ENCODE results near the gene C19orf85.

Gene C19orf85

GRCh38 chr19:55476100-55476775, 11.7 kb upstream of the C19orf85 start, which contains the start of gene ZNF628:
Gene ZNF628, plus strand, starts transcription at chr19:55476617. Its CDS starts 3,294 bp downstream, at chr19:55479911.
- Histone ChIP-seq H2BK15ac (replicated peaks; ENCODE audit: low read depth) (no peak within 1 kb of the TSS), H3K4me1 (ENCODE audit: control insufficient read depth, low read depth, low read length) (peaks cover 2% of the 10 kb centered on the region), H3K27ac (ENCODE audit: low read depth, low read length) (peak within 1 kb of the TSS; percentile 76), H2BK5ac (ENCODE audit: low read length) (no peak within 1 kb of the TSS), H2AK5ac (ENCODE audit: low read length) (no peak within 1 kb of the TSS), H3K9ac (ENCODE audit: low read length) (peak within 1 kb of the TSS; percentile 84), H4K5ac (ENCODE audit: low read length) (peak within 1 kb of the TSS; percentile 84), H2BK120ac (ENCODE audit: low read depth, low read length) (peak within 1 kb of the TSS; percentile 86), H3K79me2 (ENCODE audit: control insufficient read depth, insufficient read depth, low read length) (peaks cover 2% of the 10 kb centered on the region), H3K27me3 (ENCODE audit: insufficient read depth, low read length, poor library complexity) (no peaks in the 10 kb centered on the region), H3K18ac (ENCODE audit: low read length) (peak within 1 kb of the TSS; percentile 95), H3K79me1 (ENCODE audit: low read length) (peaks cover 9% of the 10 kb centered on the region), H3K56ac (ENCODE audit: low read length) (peak within 1 kb of the TSS; percentile 90), H3K4me2 (ENCODE audit: low read length) (peak within 1 kb of the TSS; percentile 75), H3K4ac (ENCODE audit: low read depth, low read length) (peak within 1 kb of the TSS; percentile 57), H3K4me3 (ENCODE audit: low read length) (peak within 1 kb of the TSS; percentile 86), H4K8ac (ENCODE audit: low read depth, low read length) (peak within 1 kb of the TSS; percentile 98), H3K36me3 (ENCODE audit: control insufficient read depth, insufficient read depth, low read length) (no peaks in the 10 kb centered on the region), H3K23ac (ENCODE audit: low read length) (no peak within 1 kb of the TSS)
- WGBS (ENCODE audit: extremely low coverage, insufficient coverage, low lambda C conversion rate): no CpG with 5 or more reads among the region's 61 CpGs
- DNase-seq: peak; percentile 99

GRCh38 chr19:55474269-55475265, 10.0 kb upstream of the C19orf85 start:
- no peaks in the 10 kb centered on the region for H3K36me3 ChIP-seq (ENCODE audit: control insufficient read depth, insufficient read depth, low read length)
- no peak overlapping the region for H3K4ac ChIP-seq (ENCODE audit: low read depth, low read length)
- H3K27me3 ChIP-seq (ENCODE audit: insufficient read depth, low read length, poor library complexity): no peaks in the 10 kb centered on the region
- H3K79me1 ChIP-seq (ENCODE audit: low read length): peaks cover 7% of the 10 kb centered on the region
- DNase-seq: peak; percentile 21
- no peak overlapping the region for H4K5ac ChIP-seq (ENCODE audit: low read length)
- no peak overlapping the region for H2BK15ac ChIP-seq (replicated peaks; ENCODE audit: low read depth)
- H3K18ac ChIP-seq (ENCODE audit: low read length): no peak overlapping the region
- no CpG with 5 or more reads among the region's 19 CpGs for WGBS (ENCODE audit: extremely low coverage, insufficient coverage, low lambda C conversion rate)
- H3K23ac ChIP-seq (ENCODE audit: low read length): no peak overlapping the region
- H2BK5ac ChIP-seq (ENCODE audit: low read length): no peak overlapping the region
- peak overlapping the region; percentile 59 for H2AK5ac ChIP-seq (ENCODE audit: low read length)
- H3K4me1 ChIP-seq (ENCODE audit: control insufficient read depth, low read depth, low read length): peaks cover 2% of the 10 kb centered on the region
- H3K4me3 ChIP-seq (ENCODE audit: low read length): no peak overlapping the region
- peak overlapping the region; percentile 5 for H3K56ac ChIP-seq (ENCODE audit: low read length)
- H3K4me2 ChIP-seq (ENCODE audit: low read length): no peak overlapping the region
- no peak overlapping the region for H3K27ac ChIP-seq (ENCODE audit: low read depth, low read length)
- H4K8ac ChIP-seq (ENCODE audit: low read depth, low read length): no peak overlapping the region
- H3K79me2 ChIP-seq (ENCODE audit: control insufficient read depth, insufficient read depth, low read length): peaks cover 2% of the 10 kb centered on the region
- H3K9ac ChIP-seq (ENCODE audit: low read length): no peak overlapping the region
- H2BK120ac ChIP-seq (ENCODE audit: low read depth, low read length): no peak overlapping the region

- no peak overlapping the region for H3K27ac ChIP-seq (ENCODE audit: low read depth, low read length)
Measured at GRCh38 chr19:55473225-55474012, 8.9 kb upstream of the C19orf85 start.

GRCh38 chr19:55472463-55472862, 7.9 kb upstream of the C19orf85 start:
- Histone ChIP-seq H2BK15ac (replicated peaks; ENCODE audit: low read depth) (no peak overlapping the region), H2AK5ac (ENCODE audit: low read length) (no peak overlapping the region), H3K27ac (ENCODE audit: low read depth, low read length) (no peak overlapping the region), H3K27me3 (ENCODE audit: insufficient read depth, low read length, poor library complexity) (no peaks in the 10 kb centered on the region), H3K4me3 (ENCODE audit: low read length) (no peak overlapping the region), H4K5ac (ENCODE audit: low read length) (no peak overlapping the region), H2BK120ac (ENCODE audit: low read depth, low read length) (no peak overlapping the region), H3K79me2 (ENCODE audit: control insufficient read depth, insufficient read depth, low read length) (no peaks in the 10 kb centered on the region), H3K79me1 (ENCODE audit: low read length) (no peaks in the 10 kb centered on the region), H3K4me2 (ENCODE audit: low read length) (no peak overlapping the region), H3K23ac (ENCODE audit: low read length) (no peak overlapping the region), H3K4me1 (ENCODE audit: control insufficient read depth, low read depth, low read length) (no peaks in the 10 kb centered on the region), H3K4ac (ENCODE audit: low read depth, low read length) (no peak overlapping the region), H3K56ac (ENCODE audit: low read length) (no peak overlapping the region), H4K8ac (ENCODE audit: low read depth, low read length) (no peak overlapping the region), H3K36me3 (ENCODE audit: control insufficient read depth, insufficient read depth, low read length) (no peaks in the 10 kb centered on the region), H2BK5ac (ENCODE audit: low read length) (no peak overlapping the region), H3K9ac (ENCODE audit: low read length) (no peak overlapping the region), H3K18ac (ENCODE audit: low read length) (no peak overlapping the region)
- no CpG with 5 or more reads among the region's 8 CpGs for WGBS (ENCODE audit: extremely low coverage, insufficient coverage, low lambda C conversion rate)
- peak; percentile 51 for DNase-seq

More at GRCh38 chr19:55473225-55474012, 8.9 kb upstream of the C19orf85 start:
- no peaks in the 10 kb centered on the region for H3K36me3 ChIP-seq (ENCODE audit: control insufficient read depth, insufficient read depth, low read length)
- H3K9ac ChIP-seq (ENCODE audit: low read length): no peak overlapping the region
- H3K4ac ChIP-seq (ENCODE audit: low read depth, low read length): no peak overlapping the region
- no peak overlapping the region for H3K4me2 ChIP-seq (ENCODE audit: low read length)
- WGBS (ENCODE audit: extremely low coverage, insufficient coverage, low lambda C conversion rate): no CpG with 5 or more reads among the region's 16 CpGs
- no peak overlapping the region for H2BK5ac ChIP-seq (ENCODE audit: low read length)
- no peak overlapping the region for H4K5ac ChIP-seq (ENCODE audit: low read length)
- H2AK5ac ChIP-seq (ENCODE audit: low read length): no peak overlapping the region
- H3K18ac ChIP-seq (ENCODE audit: low read length): no peak overlapping the region
- no peaks in the 10 kb centered on the region for H3K27me3 ChIP-seq (ENCODE audit: insufficient read depth, low read length, poor library complexity)
- H3K56ac ChIP-seq (ENCODE audit: low read length): peak overlapping the region; percentile 17
- no peak overlapping the region for H3K4me3 ChIP-seq (ENCODE audit: low read length)
- H4K8ac ChIP-seq (ENCODE audit: low read depth, low read length): no peak overlapping the region
- H3K79me2 ChIP-seq (ENCODE audit: control insufficient read depth, insufficient read depth, low read length): peaks cover 2% of the 10 kb centered on the region
- no peak overlapping the region for H2BK120ac ChIP-seq (ENCODE audit: low read depth, low read length)
- H3K4me1 ChIP-seq (ENCODE audit: control insufficient read depth, low read depth, low read length): peaks cover 2% of the 10 kb centered on the region
- peaks cover 5% of the 10 kb centered on the region for H3K79me1 ChIP-seq (ENCODE audit: low read length)
- no peak overlapping the region for H2BK15ac ChIP-seq (replicated peaks; ENCODE audit: low read depth)
- DNase-seq: peak; percentile 18
- H3K23ac ChIP-seq (ENCODE audit: low read length): no peak overlapping the region

GRCh38 chr19:55471266-55471665, 6.7 kb upstream of the C19orf85 start:
- no peaks in the 10 kb centered on the region for H3K27me3 ChIP-seq (ENCODE audit: insufficient read depth, low read length, poor library complexity)
- no CpG with 5 or more reads among the region's 13 CpGs for WGBS (ENCODE audit: extremely low coverage, insufficient coverage, low lambda C conversion rate)
- H3K18ac ChIP-seq (ENCODE audit: low read length): no peak overlapping the region
- no peaks in the 10 kb centered on the region for H3K79me2 ChIP-seq (ENCODE audit: control insufficient read depth, insufficient read depth, low read length)
- H2BK15ac ChIP-seq (replicated peaks; ENCODE audit: low read depth): no peak overlapping the region
- no peak overlapping the region for H3K4ac ChIP-seq (ENCODE audit: low read depth, low read length)
- no peaks in the 10 kb centered on the region for H3K36me3 ChIP-seq (ENCODE audit: control insufficient read depth, insufficient read depth, low read length)
- H3K79me1 ChIP-seq (ENCODE audit: low read length): no peaks in the 10 kb centered on the region
- H3K56ac ChIP-seq (ENCODE audit: low read length): no peak overlapping the region
- H2BK120ac ChIP-seq (ENCODE audit: low read depth, low read length): no peak overlapping the region
- no peak overlapping the region for H3K23ac ChIP-seq (ENCODE audit: low read length)
- no peak overlapping the region for H4K8ac ChIP-seq (ENCODE audit: low read depth, low read length)
- H2BK5ac ChIP-seq (ENCODE audit: low read length): no peak overlapping the region
- no peak overlapping the region for H3K9ac ChIP-seq (ENCODE audit: low read length)
- no peak overlapping the region for H3K4me3 ChIP-seq (ENCODE audit: low read length)
- no peaks in the 10 kb centered on the region for H3K4me1 ChIP-seq (ENCODE audit: control insufficient read depth, low read depth, low read length)
- no peak overlapping the region for H2AK5ac ChIP-seq (ENCODE audit: low read length)
- no peak for DNase-seq
- H3K4me2 ChIP-seq (ENCODE audit: low read length): no peak overlapping the region
- H3K27ac ChIP-seq (ENCODE audit: low read depth, low read length): no peak overlapping the region
- H4K5ac ChIP-seq (ENCODE audit: low read length): no peak overlapping the region
